Colonic mucosa (tissue), 4 donors: Measurements from ENCODE around the gene ANO7. TPM values are rescaled to one million over a fixed set of nuclear protein-coding genes. Genes with fewer than 3 reads are reported as not detected.

Experiments used
- DNase-seq: peaks from one replicate; pipeline ENCODE4 v3.0.0-alpha.2; 2020
- H3K27ac ChIP-seq: fragments of 200-600 bp; one replicate; pipeline ENCODE4 v1.8.0; 2021
- H3K27me3 ChIP-seq: fragments of 200-600 bp; one replicate; pipeline ENCODE4 v1.8.0; 2021
- H3K36me3 ChIP-seq: fragments of 200-600 bp; one replicate; pipeline ENCODE4 v1.8.0; 2021
- H3K4me1 ChIP-seq: fragments of 200-600 bp; one replicate; pipeline ENCODE4 v1.8.0; 2021; ENCODE audit warnings: mild to moderate bottlenecking
- H3K4me3 ChIP-seq: fragments of 200-600 bp; one replicate; pipeline ENCODE4 v1.8.0; 2021
- H3K9ac ChIP-seq, 2 donors: one replicate each; pipeline ENCODE4 v1.7.0; 2013; ENCODE audit warnings: control low read depth in 2 of 2, low read depth in 2 of 2, low read length in 2 of 2
- H3K9me3 ChIP-seq: fragments of 200-600 bp; one replicate; pipeline ENCODE4 v1.8.0; 2021
- CTCF ChIP-seq: fragments of 200-600 bp; IDR thresholded peaks from one replicate; pipeline ENCODE4 v1.8.0; 2022; ENCODE audit warnings: antibody characterized with exemption, mild to moderate bottlenecking
- intact Hi-C: fragments of 100-400 bp; cut with DNase I; formaldehyde crosslinking; loops from one replicate; pipeline ENCODE4 v1.14.1; 2022
- total RNA-seq, 2 donors: library from RNA; stranded (reverse); fragmentation: NEBNext Ultra II Directional in 1 of 2; extraction: Animal tissue kit (Norgen Biotek cat#: 25700) in 1 of 2; gene quantifications; one replicate each; pipeline ENCODE4 v1.2.1, GENCODE V29; 2021
- donor health status: healthy.
- donor health status: DM: no; HTN: no; CAD: no.
- donor health status: DM: no; HTN: no; CAD: no.

ANO7 gene
- total RNA-seq, 2 donors from 2014 or later: 41.4 to 55.0 TPM

GRCh38 chr2:241142593-241142992 lies 45.9 kb upstream of the ANO7 start:
- Histone ChIP-seq H3K36me3 (no peaks in the 10 kb centered on the region), H3K4me3 (no peak overlapping the region), H3K9ac (no peak overlapping the region), H3K9me3 (no peaks in the 10 kb centered on the region), H3K27ac (no peak overlapping the region), H3K27me3 (no peaks in the 10 kb centered on the region), H3K4me1 (no peaks in the 10 kb centered on the region)
- DNase-seq: no peak
- TF ChIP-seq CTCF: no peak
- intact Hi-C loops: no loop called here

- H3K36me3 ChIP-seq: no peaks in the 10 kb centered on the region
- intact Hi-C loops: no loop called here
- DNase-seq: no peak
- H3K4me3 ChIP-seq: no peak overlapping the region
- no peak overlapping the region for H3K9ac ChIP-seq
- no peak for TF ChIP-seq CTCF
- no peaks in the 10 kb centered on the region for H3K9me3 ChIP-seq
- no peaks in the 10 kb centered on the region for H3K27me3 ChIP-seq
- H3K4me1 ChIP-seq: peaks cover 7% of the 10 kb centered on the region
- H3K27ac ChIP-seq: no peak overlapping the region
Observed at GRCh38 chr2:241146286-241146685, 42.2 kb upstream of the ANO7 start.

GRCh38 chr2:241147336-241147735 lies 41.1 kb upstream of the ANO7 start:
- DNase-seq: no peak
- Histone ChIP-seq H3K27me3 (no peaks in the 10 kb centered on the region), H3K27ac (no peak overlapping the region), H3K4me1 (peaks cover 9% of the 10 kb centered on the region), H3K9ac (no peak overlapping the region), H3K9me3 (no peaks in the 10 kb centered on the region), H3K4me3 (no peak overlapping the region), H3K36me3 (no peaks in the 10 kb centered on the region)
- no peak for TF ChIP-seq CTCF
- intact Hi-C loops: no loop called here

- Histone ChIP-seq H3K4me3 (peak overlapping the region; percentile 95), H3K27ac (no peak overlapping the region), H3K4me1 (peaks cover 9% of the 10 kb centered on the region), H3K9ac (peak overlapping the region in 1 of 2 donors; percentile 77), H3K27me3 (no peaks in the 10 kb centered on the region), H3K9me3 (no peaks in the 10 kb centered on the region), H3K36me3 (no peaks in the 10 kb centered on the region)
- TF ChIP-seq CTCF: no peak
- no peak for DNase-seq
- intact Hi-C loops: no loop called here
Observed at GRCh38 chr2:241148239-241148638, 40.2 kb upstream of the ANO7 start.

- H3K9me3 ChIP-seq: no peaks in the 10 kb centered on the region
- peak; percentile 97 for DNase-seq
- intact Hi-C loops: no loop called here
Observed at GRCh38 chr2:241148891-241149674, 39.4 kb upstream of the ANO7 start, which contains the start of gene PASK. TSS of gene PASK (minus strand) at chr2:241149472. CDS start at chr2:241143032, 6,440 bp downstream.

More at GRCh38 chr2:241148891-241149674, 39.4 kb upstream of the ANO7 start, which contains the start of gene PASK:
- H3K27ac ChIP-seq: peak within 1 kb of the TSS; percentile 77
- H3K36me3 ChIP-seq: peaks cover 5% of the 10 kb centered on the region
- no peaks in the 10 kb centered on the region for H3K27me3 ChIP-seq
- H3K9ac ChIP-seq: peak within 1 kb of the TSS; percentile 66 to 77
- no peak for TF ChIP-seq CTCF
- peak within 1 kb of the TSS; percentile 95 for H3K4me3 ChIP-seq
- H3K4me1 ChIP-seq: peaks cover 9% of the 10 kb centered on the region
